ENCODE data around the gene TIMM10. TPM values are rescaled to one million over a fixed set of nuclear protein-coding genes. Genes with fewer than 3 reads are reported as not detected.

TIMM10 gene
- polyA plus RNA-seq, 1 donor from 2014 or later, result 63.6 TPM

DNA sequence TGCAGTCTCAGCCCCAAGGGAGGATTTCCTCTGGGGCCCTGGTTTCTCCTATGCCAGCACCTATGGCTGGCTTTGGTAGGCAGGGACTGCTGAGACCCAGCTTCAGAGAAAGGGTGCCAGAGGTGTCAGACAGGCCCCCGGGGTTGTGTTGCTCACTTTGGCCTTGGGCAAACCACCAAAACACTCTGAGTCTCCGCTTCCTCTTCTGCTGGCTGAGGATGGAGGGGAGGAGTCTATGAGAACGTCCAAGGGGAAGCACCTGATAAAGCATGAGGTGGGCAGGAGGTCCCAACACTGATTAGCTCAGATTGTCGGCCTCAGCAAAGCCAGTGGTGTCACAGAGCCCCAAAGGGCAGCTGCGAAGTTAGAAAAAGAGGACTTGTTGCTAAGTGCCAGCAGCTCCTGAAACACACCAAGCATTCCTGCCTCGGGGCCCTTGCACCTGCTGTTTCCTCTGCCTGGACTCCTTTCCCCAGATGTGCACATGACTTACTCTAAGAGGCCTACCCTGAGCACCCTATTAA is 17.4 kb upstream of the TIMM10 start:
- H3K4me3 ChIP-seq (ENCODE audit: low read length), result no peak overlapping the region
- no peaks in the 10 kb centered on the region for H3K36me3 ChIP-seq (ENCODE audit: insufficient read depth, low read length)

GRCh38 chr11:57546869-57547475 is 16.4 kb upstream of the TIMM10 start:
- H3K4me3 ChIP-seq (ENCODE audit: low read length), result no peak overlapping the region
- no peaks in the 10 kb centered on the region for H3F3A ChIP-seq (ENCODE audit: insufficient read depth, low read length, poor library complexity, severe bottlenecking)
- H3K27me3 ChIP-seq (ENCODE audit: insufficient read depth, low read depth, low read length), result no peaks in the 10 kb centered on the region
- TF ChIP-seq SMC3 (conservative IDR thresholded peaks at IDR 0.05; ENCODE audit: poor library complexity), result no peak
- TF ChIP-seq, protein P1, sequence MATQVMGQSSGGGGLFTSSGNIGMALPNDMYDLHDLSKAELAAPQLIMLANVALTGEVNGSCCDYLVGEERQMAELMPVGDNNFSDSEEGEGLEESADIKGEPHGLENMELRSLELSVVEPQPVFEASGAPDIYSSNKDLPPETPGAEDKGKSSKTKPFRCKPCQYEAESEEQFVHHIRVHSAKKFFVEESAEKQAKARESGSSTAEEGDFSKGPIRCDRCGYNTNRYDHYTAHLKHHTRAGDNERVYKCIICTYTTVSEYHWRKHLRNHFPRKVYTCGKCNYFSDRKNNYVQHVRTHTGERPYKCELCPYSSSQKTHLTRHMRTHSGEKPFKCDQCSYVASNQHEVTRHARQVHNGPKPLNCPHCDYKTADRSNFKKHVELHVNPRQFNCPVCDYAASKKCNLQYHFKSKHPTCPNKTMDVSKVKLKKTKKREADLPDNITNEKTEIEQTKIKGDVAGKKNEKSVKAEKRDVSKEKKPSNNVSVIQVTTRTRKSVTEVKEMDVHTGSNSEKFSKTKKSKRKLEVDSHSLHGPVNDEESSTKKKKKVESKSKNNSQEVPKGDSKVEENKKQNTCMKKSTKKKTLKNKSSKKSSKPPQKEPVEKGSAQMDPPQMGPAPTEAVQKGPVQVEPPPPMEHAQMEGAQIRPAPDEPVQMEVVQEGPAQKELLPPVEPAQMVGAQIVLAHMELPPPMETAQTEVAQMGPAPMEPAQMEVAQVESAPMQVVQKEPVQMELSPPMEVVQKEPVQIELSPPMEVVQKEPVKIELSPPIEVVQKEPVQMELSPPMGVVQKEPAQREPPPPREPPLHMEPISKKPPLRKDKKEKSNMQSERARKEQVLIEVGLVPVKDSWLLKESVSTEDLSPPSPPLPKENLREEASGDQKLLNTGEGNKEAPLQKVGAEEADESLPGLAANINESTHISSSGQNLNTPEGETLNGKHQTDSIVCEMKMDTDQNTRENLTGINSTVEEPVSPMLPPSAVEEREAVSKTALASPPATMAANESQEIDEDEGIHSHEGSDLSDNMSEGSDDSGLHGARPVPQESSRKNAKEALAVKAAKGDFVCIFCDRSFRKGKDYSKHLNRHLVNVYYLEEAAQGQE (IDR thresholded peaks at IDR 0.05; ENCODE audit: borderline replicate concordance), result no peak
- H3K9me3 ChIP-seq (ENCODE audit: low read length), result no peaks in the 10 kb centered on the region
- H3K4me2 ChIP-seq (ENCODE audit: low read length), result no peak overlapping the region
- no peaks in the 10 kb centered on the region for H3K9me2 ChIP-seq (ENCODE audit: insufficient read depth, low read length)
- no peak overlapping the region for H2AFZ ChIP-seq (ENCODE audit: low read depth, low read length)
- no peak overlapping the region for H3K27ac ChIP-seq (ENCODE audit: low read length)
- H3K79me2 ChIP-seq (replicated peaks; ENCODE audit: insufficient read depth, low read length), result no peaks in the 10 kb centered on the region
- H4K20me1 ChIP-seq (ENCODE audit: insufficient read depth), result no peaks in the 10 kb centered on the region
- no peak overlapping the region for H3K9ac ChIP-seq (ENCODE audit: low read length)
- H3K36me3 ChIP-seq (ENCODE audit: insufficient read depth, low read length), result no peaks in the 10 kb centered on the region

More for the DNA sequence above, 17.4 kb upstream of the TIMM10 start:
- Histone ChIP-seq H3K79me2 (replicated peaks; ENCODE audit: insufficient read depth, low read length) (no peaks in the 10 kb centered on the region), H3K9me3 (ENCODE audit: low read length) (no peaks in the 10 kb centered on the region), H3F3A (ENCODE audit: insufficient read depth, low read length, poor library complexity, severe bottlenecking) (no peaks in the 10 kb centered on the region), H2AFZ (ENCODE audit: low read depth, low read length) (no peak overlapping the region), H3K9ac (ENCODE audit: low read length) (no peak overlapping the region), H3K4me2 (ENCODE audit: low read length) (no peak overlapping the region), H4K20me1 (ENCODE audit: insufficient read depth) (no peaks in the 10 kb centered on the region), H3K9me2 (ENCODE audit: insufficient read depth, low read length) (no peaks in the 10 kb centered on the region), H3K27me3 (ENCODE audit: insufficient read depth, low read depth, low read length) (no peaks in the 10 kb centered on the region), H3K27ac (ENCODE audit: low read length) (no peak overlapping the region)
- TF ChIP-seq TAF1 (IDR thresholded peaks at IDR 0.05; ENCODE audit: low read depth), result no peak
- TF ChIP-seq, protein P1 (IDR thresholded peaks at IDR 0.05; ENCODE audit: borderline replicate concordance), result no peak
- no peak for TF ChIP-seq EZH2 (IDR thresholded peaks at IDR 0.05; ENCODE audit: borderline replicate concordance, insufficient read depth, low read length, poor library complexity, severe bottlenecking)
- TF ChIP-seq, protein P2, sequence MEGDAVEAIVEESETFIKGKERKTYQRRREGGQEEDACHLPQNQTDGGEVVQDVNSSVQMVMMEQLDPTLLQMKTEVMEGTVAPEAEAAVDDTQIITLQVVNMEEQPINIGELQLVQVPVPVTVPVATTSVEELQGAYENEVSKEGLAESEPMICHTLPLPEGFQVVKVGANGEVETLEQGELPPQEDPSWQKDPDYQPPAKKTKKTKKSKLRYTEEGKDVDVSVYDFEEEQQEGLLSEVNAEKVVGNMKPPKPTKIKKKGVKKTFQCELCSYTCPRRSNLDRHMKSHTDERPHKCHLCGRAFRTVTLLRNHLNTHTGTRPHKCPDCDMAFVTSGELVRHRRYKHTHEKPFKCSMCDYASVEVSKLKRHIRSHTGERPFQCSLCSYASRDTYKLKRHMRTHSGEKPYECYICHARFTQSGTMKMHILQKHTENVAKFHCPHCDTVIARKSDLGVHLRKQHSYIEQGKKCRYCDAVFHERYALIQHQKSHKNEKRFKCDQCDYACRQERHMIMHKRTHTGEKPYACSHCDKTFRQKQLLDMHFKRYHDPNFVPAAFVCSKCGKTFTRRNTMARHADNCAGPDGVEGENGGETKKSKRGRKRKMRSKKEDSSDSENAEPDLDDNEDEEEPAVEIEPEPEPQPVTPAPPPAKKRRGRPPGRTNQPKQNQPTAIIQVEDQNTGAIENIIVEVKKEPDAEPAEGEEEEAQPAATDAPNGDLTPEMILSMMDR (IDR thresholded peaks at IDR 0.05; ENCODE audit: poor library complexity, severe bottlenecking), result no peak
- TF ChIP-seq MXI1 (conservative IDR thresholded peaks at IDR 0.05; ENCODE audit: poor library complexity, severe bottlenecking), result no peak
- no peak for TF ChIP-seq POLR2AphosphoS5 (IDR thresholded peaks at IDR 0.05)
- no peak for TF ChIP-seq RAD21 (conservative IDR thresholded peaks at IDR 0.05)
- TF ChIP-seq EP300 (conservative IDR thresholded peaks at IDR 0.05; ENCODE audit: poor library complexity, severe bottlenecking), result no peak
- TF ChIP-seq SMC3 (conservative IDR thresholded peaks at IDR 0.05; ENCODE audit: poor library complexity), result no peak
